HCT116 (cell line): ENCODE measurements around the gene TEDC2.

Experiments
- EGR1 ChIP-seq: IDR thresholded peaks from 2 replicates; pipeline ENCODE4 v1.6.1; 2012; ENCODE audit warnings: low read depth
- POLR2A ChIP-seq: IDR thresholded peaks from 2 replicates; pipeline ENCODE4 v1.7.0; 2011; ENCODE audit warnings: borderline replicate concordance; ENCODE audit not compliant: insufficient read depth, insufficient read length; ENCODE audit errors: extremely low read depth
- POLR2AphosphoS5 ChIP-seq: IDR thresholded peaks from 2 replicates; pipeline ENCODE4 v1.6.1; 2011; ENCODE audit warnings: mild to moderate bottlenecking, low read depth, low read length, moderate library complexity
- TCF7L2 ChIP-seq: IDR thresholded peaks from 2 replicates; pipeline ENCODE4 v1.7.0; 2011; ENCODE audit warnings: borderline replicate concordance, inconsistent platforms; ENCODE audit not compliant: insufficient read depth, insufficient read length; ENCODE audit errors: extremely low read depth
- TF ChIP-seq, protein P1 (sequence below), 3 experiments: fragments of 200-600 bp in 1 of 3; sonication (generic) in 1 of 3; IDR thresholded peaks in 2 of 3; conservative IDR thresholded peaks in 1 of 3; 2 replicates each; pipeline ENCODE4 v1.5.1; 2012 to 2017; ENCODE audit warnings: low read depth in 2 of 3, low read length in 2 of 3, antibody characterized with exemption in 1 of 3, borderline replicate concordance in 1 of 3, control low read depth in 1 of 3, mild to moderate bottlenecking in 1 of 3, mixed read lengths in 1 of 3, mixed run types in 1 of 3, moderate library complexity in 1 of 3; ENCODE audit not compliant: insufficient read depth in 1 of 3
- TF ChIP-seq, protein P2 (sequence below): IDR thresholded peaks from 2 replicates; pipeline ENCODE4 v1.6.1; 2012

DNA sequence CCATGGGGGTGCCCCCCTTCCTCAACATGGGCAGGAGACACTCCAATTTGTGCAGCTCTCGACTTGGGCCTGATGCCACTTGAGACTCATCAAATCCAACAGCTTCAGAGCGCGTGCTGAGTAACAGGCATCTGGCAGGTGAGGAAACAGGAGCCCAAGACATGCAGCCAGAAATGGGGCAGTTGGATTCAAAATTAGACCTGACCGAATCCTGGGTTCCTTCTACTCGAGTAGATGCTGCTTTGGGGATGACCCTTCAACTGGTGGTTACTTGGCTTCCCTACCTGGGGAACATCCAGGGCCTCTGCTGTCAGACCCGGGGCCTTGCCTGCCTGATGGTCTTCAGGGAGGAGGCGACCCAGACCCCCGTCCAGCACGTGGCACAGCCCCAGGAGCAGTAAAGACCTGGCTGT lies 10.7 kb downstream of the TEDC2 start:
- no peak for TF ChIP-seq TCF7L2
- TF ChIP-seq, protein P1, sequence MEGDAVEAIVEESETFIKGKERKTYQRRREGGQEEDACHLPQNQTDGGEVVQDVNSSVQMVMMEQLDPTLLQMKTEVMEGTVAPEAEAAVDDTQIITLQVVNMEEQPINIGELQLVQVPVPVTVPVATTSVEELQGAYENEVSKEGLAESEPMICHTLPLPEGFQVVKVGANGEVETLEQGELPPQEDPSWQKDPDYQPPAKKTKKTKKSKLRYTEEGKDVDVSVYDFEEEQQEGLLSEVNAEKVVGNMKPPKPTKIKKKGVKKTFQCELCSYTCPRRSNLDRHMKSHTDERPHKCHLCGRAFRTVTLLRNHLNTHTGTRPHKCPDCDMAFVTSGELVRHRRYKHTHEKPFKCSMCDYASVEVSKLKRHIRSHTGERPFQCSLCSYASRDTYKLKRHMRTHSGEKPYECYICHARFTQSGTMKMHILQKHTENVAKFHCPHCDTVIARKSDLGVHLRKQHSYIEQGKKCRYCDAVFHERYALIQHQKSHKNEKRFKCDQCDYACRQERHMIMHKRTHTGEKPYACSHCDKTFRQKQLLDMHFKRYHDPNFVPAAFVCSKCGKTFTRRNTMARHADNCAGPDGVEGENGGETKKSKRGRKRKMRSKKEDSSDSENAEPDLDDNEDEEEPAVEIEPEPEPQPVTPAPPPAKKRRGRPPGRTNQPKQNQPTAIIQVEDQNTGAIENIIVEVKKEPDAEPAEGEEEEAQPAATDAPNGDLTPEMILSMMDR (IDR thresholded peaks at IDR 0.05 in 2 of 3, conservative IDR thresholded peaks at IDR 0.05 in 1 of 3; ENCODE audit: borderline replicate concordance in 1 of 3, insufficient read depth in 1 of 3, low read depth in 2 of 3, low read length in 2 of 3) = no peak
- TF ChIP-seq, protein P2, sequence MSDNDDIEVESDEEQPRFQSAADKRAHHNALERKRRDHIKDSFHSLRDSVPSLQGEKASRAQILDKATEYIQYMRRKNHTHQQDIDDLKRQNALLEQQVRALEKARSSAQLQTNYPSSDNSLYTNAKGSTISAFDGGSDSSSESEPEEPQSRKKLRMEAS = no peak
- no peak for TF ChIP-seq POLR2AphosphoS5
- TF ChIP-seq POLR2A = no peak
- no peak for TF ChIP-seq EGR1
